HepG2 (cell line): ENCODE data around the gene COL9A3. TPM values are rescaled to one million over a fixed set of nuclear protein-coding genes. Genes with fewer than 3 reads are reported as not detected.

Experiments used
- ESRRA ChIP-seq: sonication (generic); formaldehyde crosslinking; IDR thresholded peaks from 2 replicates; pipeline ENCODE4 v1.5.1; 2020; ENCODE audit warnings: mild to moderate bottlenecking, low read depth, missing genetic modification reagents
- ETV5 ChIP-seq: IDR thresholded peaks from 2 replicates; pipeline ENCODE4 v1.6.1; 2018; ENCODE audit warnings: missing biosample characterization, missing genetic modification reagents, inconsistent platforms, borderline replicate concordance
- HMG20B ChIP-seq: conservative IDR thresholded peaks from 2 replicates; pipeline ENCODE4 v1.6.1; 2016; ENCODE audit warnings: missing genetic modification reagents, missing compliant biosample characterization
- HMGXB4 ChIP-seq, 2 experiments: sonication (generic) in 1 of 2; formaldehyde crosslinking in 1 of 2; IDR thresholded peaks; 2 replicates each; pipeline versions ENCODE4 v1.4.0 to v1.6.1; 2018 to 2020; ENCODE audit warnings: missing genetic modification reagents in 2 of 2, borderline replicate concordance in 1 of 2, low read depth in 1 of 2, mild to moderate bottlenecking in 1 of 2, missing biosample characterization in 1 of 2
- HNRNPUL1 ChIP-seq: fragments of 200-400 bp; formaldehyde crosslinking; IDR thresholded peaks from 2 replicates; pipeline ENCODE4 v1.6.1; 2017; ENCODE audit warnings: low read depth, mild to moderate bottlenecking, low read length, moderate library complexity
- IKZF1 ChIP-seq: fragments of 450-650 bp; IDR thresholded peaks from 2 replicates; pipeline ENCODE4 v1.7.1; 2016
- POLR2A ChIP-seq, 2 experiments: IDR thresholded peaks; 2 replicates each; pipeline ENCODE4 v1.6.1; 2011; ENCODE audit warnings: low read depth in 2 of 2, low read length in 2 of 2, mild to moderate bottlenecking in 1 of 2, moderate library complexity in 1 of 2; ENCODE audit not compliant: insufficient read depth in 1 of 2
- REXO4 ChIP-seq: sonication (generic); formaldehyde crosslinking; IDR thresholded peaks from 2 replicates; pipeline ENCODE4 v1.8.0; 2022; ENCODE audit warnings: missing genetic modification reagents, mild to moderate bottlenecking, borderline replicate concordance
- RFXAP ChIP-seq: sonication (generic); formaldehyde crosslinking; IDR thresholded peaks from 2 replicates; pipeline ENCODE4 v1.4.0; 2020; ENCODE audit warnings: missing genetic modification reagents, borderline replicate concordance
- WIZ ChIP-seq: sonication (generic); formaldehyde crosslinking; IDR thresholded peaks from 2 replicates; pipeline ENCODE4 v1.5.1; 2020; ENCODE audit warnings: mild to moderate bottlenecking, missing genetic modification reagents
- ZBTB21 ChIP-seq: sonication (generic); formaldehyde crosslinking; IDR thresholded peaks from 2 replicates; pipeline ENCODE4 v1.4.0; 2020; ENCODE audit warnings: missing genetic modification reagents
- ZFP90 ChIP-seq: sonication (generic); formaldehyde crosslinking; IDR thresholded peaks from 2 replicates; pipeline ENCODE4 v1.8.0; 2022; ENCODE audit warnings: missing genetic modification reagents, mild to moderate bottlenecking, inconsistent platforms, borderline replicate concordance
- ZNF142 ChIP-seq: sonication (generic); formaldehyde crosslinking; IDR thresholded peaks from 2 replicates; pipeline ENCODE4 v1.4.0; 2020; ENCODE audit warnings: missing genetic modification reagents
- ZNF503 ChIP-seq: sonication (generic); formaldehyde crosslinking; IDR thresholded peaks from 2 replicates; pipeline ENCODE4 v1.4.0; 2020; ENCODE audit warnings: missing genetic modification reagents
- ZNF781 ChIP-seq: sonication (generic); formaldehyde crosslinking; IDR thresholded peaks from 2 replicates; pipeline ENCODE4 v1.5.1; 2020; ENCODE audit warnings: borderline replicate concordance, mild to moderate bottlenecking, missing genetic modification reagents; ENCODE audit errors: not compliant biosample characterization
- polyA plus RNA-seq, 8 experiments: library from polyadenylated mRNA; depleted of rRNA in 3 of 8; stranded (reverse) in 7 of 8; unstranded in 1 of 8; fragments of >200 nt; fragmentation: Illumina TruSeq in 4 of 8; extraction: Trizol in 4 of 8; gene quantifications; 2 replicates each; pipeline versions ENCODE4 v1.2.1 to v1.2.3, GENCODE V29; 2011 to 2016; ENCODE audit warnings: low read depth in 4 of 8, missing spikeins in 1 of 8, mixed read lengths in 1 of 8; ENCODE audit not compliant: insufficient read depth in 1 of 8
- total RNA-seq, 5 experiments: library from RNA; depleted of rRNA; stranded (reverse); fragments of >200 nt; fragmentation: Illumina TruSeq; extraction: Trizol; gene quantifications; 2 replicates each; pipeline ENCODE4 v1.2.3, GENCODE V29; 2016; ENCODE audit warnings: low read depth in 1 of 5
- TF ChIP-seq, protein P1 (sequence below): IDR thresholded peaks from 2 replicates; pipeline ENCODE4 v1.6.1; 2016
- TF ChIP-seq, protein P2 (sequence below): sonication (generic); formaldehyde crosslinking; IDR thresholded peaks from 2 replicates; pipeline ENCODE4 v1.5.0; 2020; ENCODE audit warnings: mild to moderate bottlenecking, missing genetic modification reagents, moderate library complexity

COL9A3 gene
- total and polyA plus RNA-seq, 2 of the 13 experiments (the other 11 are each of a cell fraction or from before 2014, with no cell fraction given) = 155 to 204 TPM

- TF ChIP-seq HMGXB4 (CRISPR knock-in tag; IDR thresholded peaks at IDR 0.05; ENCODE audit: borderline replicate concordance in 1 of 2, low read depth in 1 of 2) (peak; percentile 70 to 76; a peak in 3 of 4 replicates), IKZF1 (no peak), ZNF503 (CRISPR knock-in tag) (peak; percentile 53; the same call in 1 of the 2 replicates), WIZ (CRISPR knock-in tag) (no peak), ZFP90 (CRISPR knock-in tag) (no peak; the same call in 1 of the 2 replicates), ZNF781 (CRISPR knock-in tag) (no peak), RFXAP (CRISPR knock-in tag) (no peak; the same call in 1 of the 2 replicates), REXO4 (CRISPR knock-in tag) (no peak), ETV5 (CRISPR knock-in tag) (peak; percentile 53; the same call in 1 of the 2 replicates), HMG20B (CRISPR knock-in tag) (no peak), ZNF142 (CRISPR knock-in tag) (peak; percentile 63; the same call in 1 of the 2 replicates), POLR2A (IDR thresholded peaks at IDR 0.05; ENCODE audit: insufficient read depth in 1 of 2, low read depth in 2 of 2, low read length in 2 of 2) (peak; percentile 20 to 75; a peak in 2 of 4 replicates), ESRRA (CRISPR knock-in tag) (no peak), ZBTB21 (CRISPR knock-in tag) (no peak), HNRNPUL1 (no peak)
- TF ChIP-seq, protein P1, sequence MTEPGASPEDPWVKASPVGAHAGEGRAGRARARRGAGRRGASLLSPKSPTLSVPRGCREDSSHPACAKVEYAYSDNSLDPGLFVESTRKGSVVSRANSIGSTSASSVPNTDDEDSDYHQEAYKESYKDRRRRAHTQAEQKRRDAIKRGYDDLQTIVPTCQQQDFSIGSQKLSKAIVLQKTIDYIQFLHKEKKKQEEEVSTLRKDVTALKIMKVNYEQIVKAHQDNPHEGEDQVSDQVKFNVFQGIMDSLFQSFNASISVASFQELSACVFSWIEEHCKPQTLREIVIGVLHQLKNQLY (CRISPR knock-in tag) = no peak
- TF ChIP-seq, protein P2, sequence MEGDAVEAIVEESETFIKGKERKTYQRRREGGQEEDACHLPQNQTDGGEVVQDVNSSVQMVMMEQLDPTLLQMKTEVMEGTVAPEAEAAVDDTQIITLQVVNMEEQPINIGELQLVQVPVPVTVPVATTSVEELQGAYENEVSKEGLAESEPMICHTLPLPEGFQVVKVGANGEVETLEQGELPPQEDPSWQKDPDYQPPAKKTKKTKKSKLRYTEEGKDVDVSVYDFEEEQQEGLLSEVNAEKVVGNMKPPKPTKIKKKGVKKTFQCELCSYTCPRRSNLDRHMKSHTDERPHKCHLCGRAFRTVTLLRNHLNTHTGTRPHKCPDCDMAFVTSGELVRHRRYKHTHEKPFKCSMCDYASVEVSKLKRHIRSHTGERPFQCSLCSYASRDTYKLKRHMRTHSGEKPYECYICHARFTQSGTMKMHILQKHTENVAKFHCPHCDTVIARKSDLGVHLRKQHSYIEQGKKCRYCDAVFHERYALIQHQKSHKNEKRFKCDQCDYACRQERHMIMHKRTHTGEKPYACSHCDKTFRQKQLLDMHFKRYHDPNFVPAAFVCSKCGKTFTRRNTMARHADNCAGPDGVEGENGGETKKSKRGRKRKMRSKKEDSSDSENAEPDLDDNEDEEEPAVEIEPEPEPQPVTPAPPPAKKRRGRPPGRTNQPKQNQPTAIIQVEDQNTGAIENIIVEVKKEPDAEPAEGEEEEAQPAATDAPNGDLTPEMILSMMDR (CRISPR knock-in tag) = 0 out of 2 replicates have a peak, but pooled peaks have one; percentile 6
These were observed 12.2 kb upstream of the COL9A3 start, which contains the start of gene OGFR (continued) for GRCh38 chr20:62804627-62805154.
